ENCODE data around the gene GOLT1A.

GRCh38 chr1:204248954-204249353, 35.2 kb upstream of the GOLT1A start:
- TF ChIP-seq, protein P1, sequence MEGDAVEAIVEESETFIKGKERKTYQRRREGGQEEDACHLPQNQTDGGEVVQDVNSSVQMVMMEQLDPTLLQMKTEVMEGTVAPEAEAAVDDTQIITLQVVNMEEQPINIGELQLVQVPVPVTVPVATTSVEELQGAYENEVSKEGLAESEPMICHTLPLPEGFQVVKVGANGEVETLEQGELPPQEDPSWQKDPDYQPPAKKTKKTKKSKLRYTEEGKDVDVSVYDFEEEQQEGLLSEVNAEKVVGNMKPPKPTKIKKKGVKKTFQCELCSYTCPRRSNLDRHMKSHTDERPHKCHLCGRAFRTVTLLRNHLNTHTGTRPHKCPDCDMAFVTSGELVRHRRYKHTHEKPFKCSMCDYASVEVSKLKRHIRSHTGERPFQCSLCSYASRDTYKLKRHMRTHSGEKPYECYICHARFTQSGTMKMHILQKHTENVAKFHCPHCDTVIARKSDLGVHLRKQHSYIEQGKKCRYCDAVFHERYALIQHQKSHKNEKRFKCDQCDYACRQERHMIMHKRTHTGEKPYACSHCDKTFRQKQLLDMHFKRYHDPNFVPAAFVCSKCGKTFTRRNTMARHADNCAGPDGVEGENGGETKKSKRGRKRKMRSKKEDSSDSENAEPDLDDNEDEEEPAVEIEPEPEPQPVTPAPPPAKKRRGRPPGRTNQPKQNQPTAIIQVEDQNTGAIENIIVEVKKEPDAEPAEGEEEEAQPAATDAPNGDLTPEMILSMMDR (IDR thresholded peaks at IDR 0.05): no peak
- TF ChIP-seq POLR2AphosphoS5 (IDR thresholded peaks at IDR 0.05): no peak
- no peak for TF ChIP-seq EP300 (IDR thresholded peaks at IDR 0.05)
- no peak for TF ChIP-seq POLR2A (IDR thresholded peaks at IDR 0.05)
